T-helper 2 cell treated with Interferon-gamma antibody and Interleukin-4, amounts not matched to agents 5 μg/mL and 100 μg/mL, for 36 hours (primary cell): ENCODE results near the gene SAT2.

Source experiments
- DNase-seq: peaks from one replicate; pipeline ENCODE4 v3.0.0; 2021; ENCODE audit warnings: low spot score
- H3K27ac Mint-ChIP-seq: one replicate; pipeline ENCODE4 v1.8.0; 2021; ENCODE audit warnings: mild to moderate bottlenecking, mixed read lengths
- H3K27me3 Mint-ChIP-seq: one replicate; pipeline ENCODE4 v1.8.0; 2021; ENCODE audit warnings: low read depth, mixed read lengths
- H3K36me3 Mint-ChIP-seq: one replicate; pipeline ENCODE4 v1.8.0; 2021; ENCODE audit warnings: low read depth, mixed read lengths
- H3K4me1 Mint-ChIP-seq: one replicate; pipeline ENCODE4 v1.8.0; 2021; ENCODE audit warnings: low read depth, mixed read lengths
- H3K4me3 Mint-ChIP-seq: one replicate; pipeline ENCODE4 v1.8.0; 2022; ENCODE audit warnings: mild to moderate bottlenecking, moderate library complexity, mixed read lengths
- H3K9me3 Mint-ChIP-seq: one replicate; pipeline ENCODE4 v1.8.0; 2021; ENCODE audit warnings: mixed read lengths

SAT2 gene

DNA sequence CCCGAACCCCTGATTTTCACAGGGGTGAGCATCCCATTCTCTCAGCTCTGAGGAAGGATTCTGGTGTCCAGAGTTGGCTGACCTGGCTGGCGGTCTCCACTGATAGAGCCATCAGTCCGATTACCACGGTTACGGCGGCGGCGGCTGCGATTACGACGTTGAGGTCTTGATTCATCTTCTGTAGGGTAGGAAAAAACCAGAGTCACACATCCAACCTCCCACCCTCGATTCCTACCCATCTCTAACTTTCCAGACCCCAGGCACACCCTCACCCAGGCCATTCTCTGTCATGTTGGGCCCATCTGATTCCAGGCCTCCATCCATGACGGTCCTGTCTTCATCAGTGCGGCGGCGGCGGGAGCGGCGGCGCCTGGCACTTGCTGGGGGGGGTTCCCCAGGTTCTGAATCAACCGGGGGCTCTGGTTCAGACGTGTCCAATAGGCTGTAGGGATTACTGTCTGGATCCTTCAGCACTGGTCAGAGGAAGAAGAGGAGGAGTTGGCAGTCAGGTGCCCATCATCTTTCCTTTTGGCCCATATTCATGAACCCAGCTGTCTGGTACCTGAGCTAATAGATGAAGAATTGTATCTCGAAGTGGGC, 35.1 kb downstream of the SAT2 start:
- H3K4me3 Mint-ChIP-seq: no peak overlapping the region
- peaks cover 43% of the 10 kb centered on the region for H3K36me3 Mint-ChIP-seq
- DNase-seq: no peak
- no peaks in the 10 kb centered on the region for H3K27me3 Mint-ChIP-seq
- no peak overlapping the region for H3K27ac Mint-ChIP-seq
- H3K4me1 Mint-ChIP-seq: peaks cover 2% of the 10 kb centered on the region
- no peaks in the 10 kb centered on the region for H3K9me3 Mint-ChIP-seq

DNA sequence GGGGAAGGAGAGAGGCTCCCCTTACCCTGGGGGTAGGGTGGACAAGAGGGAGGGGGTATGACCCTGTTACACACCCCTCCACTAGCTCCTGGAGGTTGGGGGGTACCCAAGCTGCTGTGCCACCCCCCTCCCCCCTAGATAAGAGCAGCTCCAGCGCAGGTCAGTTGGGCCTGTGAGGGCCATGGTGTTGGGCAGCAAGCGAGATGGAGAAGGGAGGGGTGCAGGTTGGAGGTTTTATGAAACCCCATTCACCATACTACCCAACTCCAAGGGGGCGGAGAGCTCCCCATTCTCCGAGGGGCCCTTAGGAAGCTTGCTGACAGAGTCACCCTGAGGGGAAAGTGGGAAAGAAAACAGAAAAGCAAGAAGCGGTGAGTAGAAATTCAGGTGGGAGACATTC, 36.0 kb downstream of the SAT2 start:
- peaks cover 2% of the 10 kb centered on the region for H3K4me1 Mint-ChIP-seq
- DNase-seq: no peak
- no peak overlapping the region for H3K27ac Mint-ChIP-seq
- H3K36me3 Mint-ChIP-seq: peaks cover 44% of the 10 kb centered on the region
- no peaks in the 10 kb centered on the region for H3K9me3 Mint-ChIP-seq
- H3K27me3 Mint-ChIP-seq: no peaks in the 10 kb centered on the region
- H3K4me3 Mint-ChIP-seq: no peak overlapping the region

DNA sequence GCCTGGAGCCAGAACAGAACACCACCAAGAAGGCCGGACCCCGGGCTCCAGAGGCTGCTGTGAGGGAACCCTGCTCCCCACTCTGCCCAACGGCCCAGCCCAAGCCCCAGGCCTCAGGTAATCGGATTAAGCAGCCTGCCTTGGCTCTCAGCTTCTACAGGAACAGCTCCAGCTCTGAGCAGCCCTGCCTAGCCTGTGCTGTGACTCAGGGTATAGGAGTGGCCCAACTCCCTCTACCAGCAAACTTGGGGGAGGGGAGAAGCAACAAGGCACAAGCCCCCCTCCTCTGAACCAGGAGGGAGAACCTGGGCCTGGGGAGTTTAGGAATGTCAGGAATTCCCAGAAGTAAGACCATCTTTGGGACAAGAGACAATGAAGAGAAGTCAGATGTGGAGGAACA, 36.9 kb downstream of the SAT2 start:
- peaks cover 42% of the 10 kb centered on the region for H3K36me3 Mint-ChIP-seq
- H3K27me3 Mint-ChIP-seq: no peaks in the 10 kb centered on the region
- no peak for DNase-seq
- H3K4me3 Mint-ChIP-seq: no peak overlapping the region
- peaks cover 4% of the 10 kb centered on the region for H3K4me1 Mint-ChIP-seq
- H3K27ac Mint-ChIP-seq: no peak overlapping the region
- H3K9me3 Mint-ChIP-seq: no peaks in the 10 kb centered on the region

DNA sequence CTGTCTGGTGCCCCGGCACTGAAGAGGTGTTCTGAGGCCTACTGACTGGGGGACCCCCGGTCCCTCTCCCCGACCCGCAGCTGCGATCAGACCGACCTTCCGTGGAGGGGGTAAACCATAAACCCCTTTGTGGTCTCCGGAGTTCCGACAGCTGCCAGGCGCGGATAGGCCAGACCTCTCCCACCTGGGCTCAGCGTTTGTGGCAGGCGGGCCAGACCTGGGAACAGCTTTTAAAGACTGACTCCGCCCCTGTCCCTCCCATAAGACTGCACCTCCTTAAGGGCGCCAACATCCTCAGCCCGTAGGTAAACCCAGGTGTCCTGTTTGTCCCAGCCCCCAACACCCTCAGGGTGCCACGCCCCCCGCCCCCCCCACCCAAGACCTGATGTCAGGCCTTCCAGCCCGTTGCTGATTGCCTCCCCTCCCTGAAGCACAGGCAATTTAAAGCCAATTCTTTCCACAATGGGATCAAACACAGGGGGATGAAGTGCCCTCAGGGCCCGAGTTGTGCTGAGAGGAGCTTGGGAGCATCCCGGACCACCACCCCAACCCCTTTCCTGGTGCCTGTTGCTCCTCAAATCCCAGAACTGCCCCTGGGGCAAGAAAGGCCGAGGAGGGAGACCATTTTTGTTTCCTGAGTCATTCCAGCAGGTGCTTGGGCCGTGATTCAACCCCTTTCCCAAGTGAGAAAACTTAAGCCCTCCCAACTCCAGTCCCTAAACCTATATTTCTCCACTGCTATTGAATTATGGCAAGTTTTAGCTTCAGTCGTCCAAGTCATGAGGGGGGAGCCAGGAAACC, 37.5 kb downstream of the SAT2 start, which contains the start of gene SOX15:
TSS of gene SOX15 (minus strand) at position 204 of the 801 bp plus-strand sequence. CDS start 418 bp downstream, outside the sequence.
- Mint-ChIP-seq H3K27me3 (no peaks in the 10 kb centered on the region), H3K36me3 (peaks cover 39% of the 10 kb centered on the region), H3K4me1 (peaks cover 6% of the 10 kb centered on the region), H3K9me3 (no peaks in the 10 kb centered on the region), H3K27ac (no peak within 1 kb of the TSS), H3K4me3 (no peak within 1 kb of the TSS)
- no peak for DNase-seq

DNA sequence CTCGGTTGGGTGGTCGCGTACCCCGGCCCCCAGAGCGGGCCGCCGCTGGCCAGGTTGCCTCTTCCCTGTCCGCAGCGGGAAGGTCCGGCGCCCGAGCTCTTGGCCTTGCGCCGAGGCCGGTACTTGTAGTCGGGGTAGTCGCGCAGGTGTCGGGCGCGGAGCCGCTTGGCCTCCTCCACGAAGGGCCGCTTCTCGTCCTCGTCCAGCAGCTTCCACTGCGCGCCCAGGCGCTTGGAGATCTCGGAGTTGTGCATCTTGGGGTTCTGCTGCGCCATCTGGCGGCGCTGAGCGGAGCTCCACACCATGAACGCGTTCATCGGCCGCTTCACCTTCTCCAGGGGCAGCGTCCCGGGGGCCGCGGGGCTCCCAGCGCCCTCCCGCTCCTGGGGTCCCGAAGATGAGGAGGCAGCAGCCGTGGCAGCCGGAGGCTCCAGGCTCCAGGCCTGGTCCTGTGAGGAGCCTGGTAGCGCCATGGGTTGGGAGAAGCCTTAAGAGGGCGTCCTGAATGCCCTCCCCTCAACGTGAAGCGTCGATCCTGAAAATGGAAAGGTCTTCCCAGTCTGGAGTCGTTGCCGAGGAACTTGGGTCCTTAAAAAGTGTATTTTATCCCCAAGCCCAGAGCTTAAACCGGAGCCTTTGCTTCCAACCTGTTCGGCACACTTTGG, 38.3 kb downstream of the SAT2 start:
- H3K4me3 Mint-ChIP-seq: no peak overlapping the region
- peaks cover 14% of the 10 kb centered on the region for H3K4me1 Mint-ChIP-seq
- H3K9me3 Mint-ChIP-seq: no peaks in the 10 kb centered on the region
- peaks cover 40% of the 10 kb centered on the region for H3K36me3 Mint-ChIP-seq
- H3K27me3 Mint-ChIP-seq: no peaks in the 10 kb centered on the region
- peak; percentile 44 for DNase-seq
- no peak overlapping the region for H3K27ac Mint-ChIP-seq

DNA sequence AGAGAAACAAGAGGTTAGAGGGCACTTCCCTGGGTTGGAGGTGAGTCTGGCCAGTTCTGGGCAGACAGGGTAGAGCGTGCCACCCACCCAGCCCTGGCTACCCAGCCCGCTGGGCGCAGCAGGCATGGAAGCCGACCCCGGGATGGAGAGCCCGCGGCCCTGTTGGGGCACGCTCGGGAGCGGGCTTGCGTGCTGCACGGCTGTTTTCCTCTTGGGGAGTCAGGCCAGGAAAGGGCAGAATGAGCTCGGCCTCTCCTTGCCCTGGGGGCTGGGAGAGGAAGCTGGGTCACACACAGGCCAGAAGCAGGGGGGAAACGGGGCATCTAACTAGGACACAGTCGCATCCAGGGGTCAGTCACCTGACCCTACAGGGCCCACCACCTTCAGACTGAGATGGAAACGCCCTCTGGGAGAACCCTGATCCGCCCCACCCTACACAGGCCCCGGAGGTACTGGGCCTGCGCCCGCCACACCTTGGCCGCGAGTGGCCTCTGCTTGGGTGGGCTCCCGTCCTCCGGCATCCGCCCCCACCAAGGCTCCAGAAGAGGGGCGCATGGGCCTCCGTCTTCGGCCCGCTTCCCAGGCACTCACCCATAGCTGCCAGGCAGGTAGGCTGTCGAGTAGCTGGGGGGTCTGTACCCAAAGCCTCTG, 38.9 kb downstream of the SAT2 start:
- no peaks in the 10 kb centered on the region for H3K9me3 Mint-ChIP-seq
- H3K36me3 Mint-ChIP-seq: peaks cover 38% of the 10 kb centered on the region
- peaks cover 15% of the 10 kb centered on the region for H3K4me1 Mint-ChIP-seq
- no peak overlapping the region for H3K27ac Mint-ChIP-seq
- no peak for DNase-seq
- H3K4me3 Mint-ChIP-seq: no peak overlapping the region
- no peaks in the 10 kb centered on the region for H3K27me3 Mint-ChIP-seq

DNA sequence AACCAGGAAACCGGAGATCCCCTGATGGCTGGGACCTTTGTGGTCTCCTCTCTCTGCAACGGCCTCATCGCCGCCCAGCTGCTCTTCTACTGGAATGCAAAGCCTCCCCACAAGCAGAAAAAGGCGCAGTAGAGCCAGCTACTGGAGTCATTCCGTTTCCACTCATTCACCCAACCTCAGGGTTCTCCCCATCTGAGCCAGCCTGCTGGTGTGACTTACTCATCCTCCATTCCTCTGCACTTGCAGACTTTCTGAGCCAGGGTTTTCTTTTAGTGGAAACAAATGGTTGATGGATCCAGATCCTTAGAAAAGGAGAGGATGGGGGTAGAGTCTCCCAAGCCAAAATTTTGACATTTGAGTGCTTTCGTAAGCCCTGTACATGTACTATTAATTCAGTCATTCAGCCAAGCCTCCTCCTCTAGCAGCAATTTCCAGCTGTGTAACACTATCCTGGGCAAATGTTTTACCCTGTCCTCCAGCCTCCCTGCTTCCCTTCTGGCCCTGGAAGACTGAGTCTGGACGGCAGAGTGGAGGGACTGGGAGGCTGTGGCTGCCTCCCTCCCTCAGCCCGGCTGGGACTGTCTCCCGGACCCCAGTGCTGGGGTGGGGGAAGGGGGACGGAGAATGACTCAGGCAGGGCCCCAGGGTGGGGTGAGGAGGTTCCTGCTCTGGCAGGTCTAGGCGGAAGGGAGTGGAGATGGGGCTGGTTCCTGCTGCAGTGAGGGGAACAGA, 40.0 kb downstream of the SAT2 start:
- no peak for DNase-seq
- no peak overlapping the region for H3K27ac Mint-ChIP-seq

DNA sequence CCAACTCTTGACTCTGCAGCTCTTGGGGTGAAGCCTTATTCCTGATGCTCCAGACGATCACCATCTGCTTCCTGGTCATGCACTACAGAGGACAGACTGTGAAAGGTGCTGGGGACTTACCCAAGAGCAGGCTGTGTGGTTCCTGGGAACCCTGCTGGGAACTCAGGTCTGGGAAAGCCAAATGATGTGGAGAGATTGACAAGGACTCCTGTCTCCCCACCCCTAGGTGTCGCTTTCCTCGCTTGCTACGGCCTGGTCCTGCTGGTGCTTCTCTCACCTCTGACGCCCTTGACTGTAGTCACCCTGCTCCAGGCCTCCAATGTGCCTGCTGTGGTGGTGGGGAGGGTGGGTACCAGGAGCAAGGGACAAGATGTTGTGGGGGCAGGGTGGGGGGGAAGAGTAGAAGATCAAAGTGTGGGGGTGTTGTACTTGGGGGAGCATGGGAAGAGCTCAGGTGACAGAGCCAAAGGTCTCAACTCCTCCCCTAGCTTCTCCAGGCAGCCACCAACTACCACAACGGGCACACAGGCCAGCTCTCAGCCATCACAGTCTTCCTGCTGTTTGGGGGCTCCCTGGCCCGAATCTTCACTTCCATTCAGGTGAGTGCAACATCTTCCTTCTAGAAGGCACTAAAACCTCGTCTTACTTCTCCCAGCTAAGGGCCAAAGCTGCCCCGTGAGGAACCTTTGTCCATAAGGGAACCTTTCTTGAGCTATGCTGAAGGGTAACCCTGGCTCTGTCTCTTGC, 40.8 kb downstream of the SAT2 start:
- no peak overlapping the region for H3K27ac Mint-ChIP-seq
- H3K4me1 Mint-ChIP-seq: peaks cover 21% of the 10 kb centered on the region
- no peak for DNase-seq
- no peak overlapping the region for H3K4me3 Mint-ChIP-seq
- no peaks in the 10 kb centered on the region for H3K9me3 Mint-ChIP-seq
- H3K36me3 Mint-ChIP-seq: peaks cover 37% of the 10 kb centered on the region
- H3K27me3 Mint-ChIP-seq: no peaks in the 10 kb centered on the region

More for the DNA sequence above, 40.0 kb downstream of the SAT2 start:
- Mint-ChIP-seq H3K4me1 (peaks cover 15% of the 10 kb centered on the region), H3K36me3 (peaks cover 31% of the 10 kb centered on the region), H3K9me3 (no peaks in the 10 kb centered on the region), H3K27me3 (no peaks in the 10 kb centered on the region), H3K4me3 (no peak overlapping the region)

DNA sequence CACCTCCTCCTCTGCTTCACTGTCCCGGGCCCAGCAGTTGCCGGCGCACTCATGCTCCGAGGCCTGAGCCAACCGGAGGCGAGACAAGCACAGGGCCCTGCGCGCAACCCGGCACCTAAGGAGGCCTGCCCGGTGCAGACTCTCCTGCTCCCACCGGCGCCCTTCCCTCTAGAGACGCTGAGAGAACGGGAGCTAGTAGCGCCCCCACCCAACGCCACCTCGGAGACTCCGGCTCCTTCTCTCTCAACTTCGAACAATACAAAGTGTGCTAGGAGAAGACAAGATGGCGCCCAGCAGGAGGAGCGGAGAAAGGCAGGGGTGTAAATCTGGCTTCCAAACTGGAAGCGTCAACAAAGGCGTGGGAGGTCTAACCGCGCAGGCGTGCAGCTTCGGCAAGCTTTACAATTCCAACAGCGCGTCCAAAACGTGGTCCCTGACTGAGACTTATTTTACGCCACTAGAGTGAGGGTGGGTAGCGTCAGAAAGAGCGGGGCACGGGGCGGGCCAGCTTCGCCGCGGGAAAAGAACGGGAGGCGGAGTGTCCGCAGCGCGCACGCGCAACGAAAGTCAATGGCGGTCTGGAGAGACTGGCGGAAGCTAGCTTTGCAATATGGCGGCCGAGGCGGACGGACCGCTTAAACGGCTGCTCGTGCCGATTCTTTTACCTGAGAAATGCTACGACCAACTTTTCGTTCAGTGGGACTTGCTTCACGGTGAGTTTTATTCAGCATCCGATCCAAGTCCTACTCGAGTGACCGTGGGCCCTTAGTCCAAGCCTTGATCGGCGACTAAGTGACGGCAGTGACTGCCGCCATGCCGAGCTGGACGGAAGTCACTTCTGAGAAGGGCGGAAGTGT, 44.1 kb downstream of the SAT2 start, which contains the start of gene MPDU1:
TSS of gene MPDU1 (plus strand) at position 600 of the 857 bp plus-strand sequence. CDS start at position 611, 11 bp downstream.
- H3K27me3 Mint-ChIP-seq: no peaks in the 10 kb centered on the region
- peaks cover 50% of the 10 kb centered on the region for H3K36me3 Mint-ChIP-seq
- peak within 1 kb of the TSS; percentile 98 for H3K4me3 Mint-ChIP-seq
- peak; percentile 96 for DNase-seq
- peak within 1 kb of the TSS; percentile 100 for H3K27ac Mint-ChIP-seq
- H3K4me1 Mint-ChIP-seq: peaks cover 44% of the 10 kb centered on the region
- H3K9me3 Mint-ChIP-seq: no peaks in the 10 kb centered on the region

DNA sequence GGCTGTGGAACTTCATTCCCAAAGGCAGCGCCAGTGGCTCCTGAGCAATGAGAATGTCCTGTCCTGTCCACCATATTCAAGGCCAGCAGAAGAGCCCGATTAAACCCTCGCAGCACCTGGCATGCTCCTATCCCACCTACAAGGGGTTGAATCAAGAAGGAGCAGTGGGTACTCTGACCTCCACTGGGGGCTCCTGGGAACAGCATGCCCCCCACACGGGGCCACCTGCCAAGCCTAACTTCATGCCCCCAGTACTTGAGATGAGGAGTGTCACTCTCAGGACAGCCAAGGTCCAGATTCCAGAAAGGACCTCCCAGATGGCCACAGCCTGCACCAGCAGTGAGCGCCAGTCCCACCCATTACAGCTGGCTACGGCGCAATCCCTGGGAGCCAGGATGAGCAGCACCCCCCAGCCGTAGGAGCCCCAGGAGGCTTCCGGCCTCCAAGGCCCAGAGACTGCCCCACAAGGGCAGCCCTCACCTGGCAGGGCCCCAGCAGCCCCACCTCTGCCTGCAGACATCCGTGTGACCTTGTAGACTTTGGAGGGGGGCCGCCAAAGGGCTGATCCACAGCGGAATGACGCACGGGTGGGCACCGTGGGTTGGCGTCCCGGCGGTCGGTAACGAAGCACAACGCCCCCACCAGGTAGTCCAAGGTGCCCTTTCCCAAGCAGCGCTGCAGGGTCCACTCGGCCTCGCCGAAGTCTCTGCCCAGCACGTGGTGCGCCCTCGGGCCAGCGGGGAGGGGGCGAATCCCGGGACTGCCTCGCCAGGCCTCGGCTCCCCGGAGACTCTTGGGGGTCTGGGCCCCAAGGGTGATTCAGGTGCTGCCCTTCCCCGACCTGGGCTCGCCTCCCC, 45.0 kb downstream of the SAT2 start:
- peak overlapping the region; percentile 100 for H3K27ac Mint-ChIP-seq
- no peak for DNase-seq
- H3K9me3 Mint-ChIP-seq: no peaks in the 10 kb centered on the region
- H3K36me3 Mint-ChIP-seq: peaks cover 57% of the 10 kb centered on the region
- H3K4me1 Mint-ChIP-seq: peaks cover 52% of the 10 kb centered on the region
- peak overlapping the region; percentile 98 for H3K4me3 Mint-ChIP-seq
- H3K27me3 Mint-ChIP-seq: no peaks in the 10 kb centered on the region

DNA sequence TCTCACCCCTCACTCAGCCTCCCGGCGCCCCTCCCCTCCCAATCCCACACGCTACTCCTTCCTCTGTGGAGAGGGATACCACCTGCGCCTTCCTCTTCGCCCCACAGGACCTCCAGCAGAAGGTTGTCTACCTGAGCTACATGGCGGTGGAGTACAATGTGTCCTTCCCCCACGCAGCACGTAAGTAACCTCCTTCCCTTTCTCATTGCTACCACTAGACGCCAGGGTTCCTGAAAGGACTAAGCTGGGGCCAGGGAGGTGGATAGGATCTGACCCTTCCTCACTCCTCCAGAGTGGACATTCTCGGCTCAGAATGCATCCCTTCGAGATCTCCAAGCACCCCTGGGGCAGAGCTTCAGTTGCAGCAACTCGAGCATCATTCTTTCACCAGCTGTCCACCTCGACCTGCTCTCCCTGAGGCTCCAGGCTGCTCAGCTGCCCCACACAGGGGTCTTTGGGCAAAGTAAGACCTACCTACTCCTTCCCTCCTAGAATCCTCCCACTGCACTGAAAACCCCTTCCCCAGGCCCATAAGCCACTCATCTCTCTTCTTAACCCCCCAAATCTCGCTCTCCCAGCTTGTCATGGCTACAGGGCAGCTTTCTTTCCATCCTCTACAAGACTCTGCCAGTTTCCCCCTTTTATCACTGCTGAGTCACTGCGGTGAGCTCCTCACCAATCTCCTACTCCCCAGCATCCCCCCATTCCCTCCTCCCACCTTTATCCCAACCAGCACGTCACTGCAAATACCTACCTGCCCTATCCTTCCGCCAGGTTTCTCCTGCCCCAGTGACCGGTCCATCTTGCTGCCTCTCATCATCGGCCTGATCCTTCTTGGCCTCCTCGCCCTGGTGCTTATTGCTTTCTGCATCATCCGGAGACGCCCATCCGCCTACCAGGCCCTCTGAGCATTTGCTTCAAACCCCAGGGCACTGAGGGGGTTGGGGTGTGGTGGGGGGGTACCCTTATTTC, 46.7 kb downstream of the SAT2 start:
- no peaks in the 10 kb centered on the region for H3K27me3 Mint-ChIP-seq
- peak overlapping the region; percentile 35 for H3K4me3 Mint-ChIP-seq
- DNase-seq: no peak
- peak overlapping the region; percentile 84 for H3K27ac Mint-ChIP-seq
- peaks cover 66% of the 10 kb centered on the region for H3K4me1 Mint-ChIP-seq
- no peaks in the 10 kb centered on the region for H3K9me3 Mint-ChIP-seq
- peaks cover 68% of the 10 kb centered on the region for H3K36me3 Mint-ChIP-seq
